GM19023 (cell line): ENCODE measurements around the gene TMEFF2.

Experiments used
- ATAC-seq: cut with Tn5 transposase; IDR thresholded peaks from one replicate; pipeline ENCODE4 v1.9.1; 2021; ENCODE audit warnings: mild to moderate bottlenecking, moderate library complexity; ENCODE audit not compliant: unreplicated experiment

Gene TMEFF2, protein sequence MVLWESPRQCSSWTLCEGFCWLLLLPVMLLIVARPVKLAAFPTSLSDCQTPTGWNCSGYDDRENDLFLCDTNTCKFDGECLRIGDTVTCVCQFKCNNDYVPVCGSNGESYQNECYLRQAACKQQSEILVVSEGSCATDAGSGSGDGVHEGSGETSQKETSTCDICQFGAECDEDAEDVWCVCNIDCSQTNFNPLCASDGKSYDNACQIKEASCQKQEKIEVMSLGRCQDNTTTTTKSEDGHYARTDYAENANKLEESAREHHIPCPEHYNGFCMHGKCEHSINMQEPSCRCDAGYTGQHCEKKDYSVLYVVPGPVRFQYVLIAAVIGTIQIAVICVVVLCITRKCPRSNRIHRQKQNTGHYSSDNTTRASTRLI

GRCh38 chr2:192194866-192195547 is at the start of gene TMEFF2:
Gene TMEFF2 (minus strand): TSS chr2:192194933. CDS start chr2:192194524, 409 bp downstream.
- ATAC-seq: peak; percentile 66

GRCh38 chr2:192243488-192243887 is 48.8 kb upstream of the TMEFF2 start:
- ATAC-seq: no peak

DNA sequence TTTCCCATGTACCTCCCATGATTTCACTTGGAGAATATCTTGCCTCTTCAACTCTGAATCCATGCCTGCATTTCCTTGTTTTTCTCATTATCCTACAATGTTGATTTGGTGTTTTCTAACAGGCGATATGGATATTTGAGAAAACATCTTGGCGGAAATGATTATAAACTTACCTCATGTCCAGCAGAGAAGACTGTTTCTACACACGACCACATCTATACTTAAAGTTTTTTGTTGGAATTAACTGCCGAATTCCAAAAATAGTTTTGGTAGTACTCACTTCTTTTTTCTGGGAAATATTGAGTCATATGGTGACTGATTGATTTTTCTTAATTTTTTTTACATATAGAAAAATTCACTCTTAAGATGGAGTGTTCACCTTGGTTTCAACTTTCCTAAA is 41.4 kb upstream of the TMEFF2 start:
- no peak for ATAC-seq

DNA sequence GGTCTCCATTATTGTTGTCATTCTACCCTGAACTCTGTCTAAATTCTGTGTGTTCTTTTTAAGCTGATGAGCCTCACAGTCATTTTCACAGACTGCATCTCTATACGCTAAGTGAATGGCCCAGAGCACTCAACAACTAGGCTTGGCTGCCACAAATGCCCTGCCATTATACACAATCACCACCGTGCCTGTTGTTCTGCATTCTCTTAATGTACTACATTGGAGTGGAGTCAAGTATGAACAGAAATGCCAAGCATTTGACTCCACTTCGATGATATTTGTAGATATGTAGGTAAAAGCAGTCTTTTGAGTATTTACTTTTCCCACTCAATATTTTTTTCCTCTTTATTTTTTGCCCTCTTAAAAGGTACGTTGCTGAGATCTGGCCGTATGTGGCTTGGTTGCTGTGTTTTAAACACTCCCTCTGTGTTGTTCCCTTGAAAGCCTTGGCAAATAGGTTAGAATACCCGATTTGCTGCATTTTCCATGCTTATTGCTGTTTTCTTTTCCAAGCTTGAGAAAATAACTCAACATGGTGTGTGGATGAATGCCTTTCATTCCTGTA is 36.2 kb upstream of the TMEFF2 start:
- ATAC-seq: no peak

DNA sequence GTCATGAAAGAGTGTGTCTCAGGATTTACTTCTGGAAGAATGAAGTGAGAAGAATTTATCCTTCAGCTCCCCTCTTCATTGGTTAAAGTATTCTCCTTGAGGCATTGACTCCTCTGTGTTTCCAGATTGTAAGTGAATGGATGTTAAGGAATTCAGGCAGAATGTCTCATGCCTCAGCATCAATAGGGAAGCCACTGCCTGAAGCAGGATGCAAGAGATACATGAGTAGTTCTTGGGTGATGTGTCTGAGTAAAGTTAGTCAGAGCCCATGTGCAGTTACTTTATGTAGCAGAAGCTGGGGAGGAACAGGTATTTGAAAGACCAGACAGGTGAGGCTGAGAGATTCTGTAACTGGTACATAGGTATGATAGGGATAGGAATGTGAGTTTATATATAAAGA is 34.0 kb upstream of the TMEFF2 start:
- ATAC-seq: no peak

GRCh38 chr2:192218970-192219369 is 24.2 kb upstream of the TMEFF2 start:
- ATAC-seq: no peak

DNA sequence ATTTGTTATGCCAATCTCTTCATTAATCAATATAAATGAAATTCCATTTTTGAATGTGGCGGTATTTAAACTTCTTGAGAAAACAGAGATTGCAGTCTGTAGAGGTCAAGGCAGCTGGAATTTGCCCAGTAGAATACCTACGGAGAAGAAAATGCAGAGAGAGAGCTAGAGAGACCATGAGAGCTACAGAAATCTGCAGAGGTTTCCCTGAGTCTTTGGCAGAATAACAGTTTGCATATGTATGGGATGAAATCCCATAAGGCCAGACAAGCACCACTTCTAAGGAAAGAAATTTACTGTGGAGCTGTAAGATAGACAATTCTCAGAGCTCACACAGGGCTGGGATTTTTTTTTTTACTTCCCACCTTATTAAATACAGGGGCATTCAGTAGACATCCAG is 23.6 kb upstream of the TMEFF2 start:
- no peak for ATAC-seq

- no peak for ATAC-seq
Measured at GRCh38 chr2:192216336-192216735, 21.6 kb upstream of the TMEFF2 start.

DNA sequence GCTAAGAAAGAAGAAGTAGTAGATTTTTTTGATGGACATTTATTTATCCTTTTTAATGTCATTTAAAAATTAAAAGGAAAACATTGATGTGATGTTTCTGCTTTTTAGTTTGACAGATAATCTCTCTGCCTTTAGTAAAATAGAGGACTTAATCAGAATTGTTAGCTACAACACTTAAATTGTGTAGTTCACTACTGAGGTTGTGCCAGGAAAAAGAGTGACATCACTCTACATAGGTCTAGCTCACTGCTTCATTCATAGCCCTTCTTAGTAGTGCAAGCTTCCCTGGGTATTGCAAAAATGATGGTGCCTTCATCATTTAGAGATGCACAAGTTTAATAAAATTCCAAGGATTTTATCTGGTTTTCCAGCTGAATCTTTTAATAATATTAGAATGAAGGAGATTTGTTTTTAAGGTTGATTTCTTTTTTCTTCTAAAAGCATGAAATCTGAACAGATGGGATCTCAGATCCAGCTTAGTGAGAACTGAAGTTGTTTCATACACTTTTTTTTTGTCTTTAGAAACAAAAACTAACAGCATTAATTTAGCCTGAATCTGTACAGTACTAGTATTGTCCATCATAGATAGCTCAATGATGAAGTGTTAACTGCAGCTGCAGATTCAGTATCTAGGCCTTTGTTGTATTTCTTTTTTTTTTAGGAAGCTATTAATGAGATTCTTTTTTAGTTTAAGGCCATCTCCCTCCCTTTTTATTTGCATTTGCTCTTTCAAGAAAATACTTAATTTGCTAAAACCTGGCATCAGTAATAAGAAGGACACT is 20.6 kb upstream of the TMEFF2 start:
- ATAC-seq: no peak

- ATAC-seq: no peak
Measured at GRCh38 chr2:192208848-192209247, 14.1 kb upstream of the TMEFF2 start.

DNA sequence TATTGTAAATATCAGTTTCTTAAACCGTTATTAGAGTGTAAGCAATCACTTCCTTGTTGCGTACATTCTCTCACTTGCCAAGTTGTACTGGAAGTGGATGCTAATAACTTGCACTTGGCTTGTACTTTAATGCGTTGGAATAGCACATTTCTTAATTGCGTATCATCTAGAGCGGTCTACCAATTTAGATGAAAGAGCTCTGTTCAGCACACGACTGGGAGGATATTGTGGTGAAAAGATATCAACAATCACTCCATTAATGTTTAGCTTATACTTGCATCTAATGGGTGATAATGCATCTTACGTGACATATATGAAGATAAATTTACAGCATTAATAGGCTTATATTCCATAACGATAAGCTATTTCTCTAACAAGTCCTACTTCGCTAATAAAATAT is 11.7 kb upstream of the TMEFF2 start:
- ATAC-seq: no peak

GRCh38 chr2:192203876-192204275 is 9.1 kb upstream of the TMEFF2 start:
- ATAC-seq: no peak

DNA sequence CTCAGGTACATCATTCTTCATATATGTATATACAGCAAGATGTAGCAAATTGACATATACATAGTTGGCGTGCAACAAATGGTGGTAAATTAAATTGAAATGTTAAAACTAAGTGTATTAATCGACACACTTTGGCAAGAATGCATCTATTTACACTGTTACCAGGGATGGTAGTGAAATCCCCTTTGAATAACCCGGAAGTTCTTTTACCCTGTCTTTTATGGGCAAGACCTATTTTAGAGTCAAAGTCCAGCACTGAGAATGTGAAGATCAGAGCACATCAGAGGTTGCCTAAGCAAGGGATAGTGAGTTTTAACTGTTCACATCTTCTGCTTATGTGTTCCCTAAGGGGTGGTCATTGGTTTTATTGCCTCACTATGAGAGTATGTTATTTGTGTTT is 7.6 kb upstream of the TMEFF2 start:
- no peak for ATAC-seq

GRCh38 chr2:192201116-192201515 is 6.4 kb upstream of the TMEFF2 start:
- ATAC-seq: no peak

DNA sequence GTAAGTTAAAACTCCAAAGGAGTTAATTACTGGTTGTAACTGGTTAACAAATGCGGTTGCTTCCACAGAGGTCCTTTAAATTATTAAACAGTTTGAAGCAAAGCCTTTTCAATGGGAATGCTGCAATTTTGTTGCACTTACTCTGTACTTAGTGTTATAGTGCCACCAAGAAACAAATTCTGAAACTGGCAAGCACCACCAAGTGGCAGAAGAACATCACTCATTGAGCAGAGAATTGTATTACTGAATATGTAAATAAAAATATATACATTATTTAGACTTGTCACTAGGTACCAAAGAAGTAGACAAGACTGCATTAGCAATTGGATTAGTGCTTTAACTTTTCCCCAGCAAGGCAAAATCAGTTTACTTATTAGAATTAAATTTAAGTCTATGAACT is 2.6 kb upstream of the TMEFF2 start:
- no peak for ATAC-seq

DNA sequence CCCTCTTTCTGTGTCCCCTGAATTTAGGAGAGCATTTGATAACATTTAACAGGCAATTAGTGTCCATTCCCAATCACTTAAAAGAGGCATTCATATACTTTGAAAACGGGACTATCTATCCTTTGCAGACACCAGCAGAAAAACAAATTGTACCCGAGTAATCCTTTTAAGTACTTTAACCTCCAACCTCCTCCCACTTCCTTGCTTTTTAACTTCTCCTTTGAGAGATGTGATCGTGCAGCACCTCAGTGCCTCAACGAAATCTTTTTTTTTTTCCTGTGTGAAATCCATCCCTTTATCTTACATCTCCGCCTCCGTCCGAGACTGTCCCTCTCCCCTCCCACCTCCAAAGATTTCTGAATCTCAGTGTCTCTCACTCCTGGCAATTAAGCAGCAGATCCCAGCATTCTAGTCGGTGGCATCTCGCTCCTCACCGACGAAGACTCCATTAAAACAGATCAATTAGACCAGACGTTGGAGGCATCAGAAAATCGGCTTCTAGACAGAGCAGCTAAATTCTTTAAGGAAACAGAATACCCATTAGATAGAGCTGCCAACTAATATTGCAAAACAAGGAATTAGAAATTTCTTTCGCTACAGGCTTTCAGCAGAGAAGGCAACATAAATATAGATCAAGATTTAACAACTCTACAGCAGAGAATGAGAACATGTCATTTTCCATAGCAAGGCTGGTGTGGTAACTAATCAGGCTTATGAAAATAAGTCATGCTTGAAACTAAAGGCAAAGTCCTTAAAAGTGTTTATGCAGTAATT is 1.9 kb upstream of the TMEFF2 start:
- no peak for ATAC-seq

GRCh38 chr2:192195548-192196418 is 1.1 kb upstream of the TMEFF2 start:
- ATAC-seq: peak; percentile 17

DNA sequence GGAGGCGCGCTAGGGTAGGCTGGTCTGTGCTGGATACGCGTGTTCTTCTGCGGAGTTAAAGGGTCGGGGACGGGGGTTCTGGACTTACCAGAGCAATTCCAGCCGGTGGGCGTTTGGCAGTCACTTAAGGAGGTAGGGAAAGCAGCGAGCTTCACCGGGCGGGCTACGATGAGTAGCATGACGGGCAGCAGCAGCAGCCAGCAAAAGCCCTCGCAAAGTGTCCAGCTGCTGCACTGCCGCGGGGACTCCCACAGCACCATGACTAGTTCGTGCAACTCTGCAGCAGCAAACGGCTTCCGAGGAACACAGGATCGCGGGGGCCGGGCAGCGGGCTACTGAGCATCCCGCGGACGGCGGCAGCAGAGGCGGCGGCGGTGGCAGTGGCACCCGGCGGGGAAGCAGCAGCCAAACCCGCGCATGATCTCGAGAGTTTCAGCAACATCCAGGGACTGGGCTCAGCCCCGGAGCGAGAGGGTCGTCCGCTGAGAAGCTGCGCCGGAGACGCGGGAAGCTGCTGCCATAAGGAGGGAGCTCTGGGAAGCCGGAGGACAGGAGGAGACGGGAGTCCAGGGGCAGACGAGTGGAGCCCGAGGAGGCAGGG is 368 bp downstream of the TMEFF2 start:
- peak; percentile 28 for ATAC-seq

DNA sequence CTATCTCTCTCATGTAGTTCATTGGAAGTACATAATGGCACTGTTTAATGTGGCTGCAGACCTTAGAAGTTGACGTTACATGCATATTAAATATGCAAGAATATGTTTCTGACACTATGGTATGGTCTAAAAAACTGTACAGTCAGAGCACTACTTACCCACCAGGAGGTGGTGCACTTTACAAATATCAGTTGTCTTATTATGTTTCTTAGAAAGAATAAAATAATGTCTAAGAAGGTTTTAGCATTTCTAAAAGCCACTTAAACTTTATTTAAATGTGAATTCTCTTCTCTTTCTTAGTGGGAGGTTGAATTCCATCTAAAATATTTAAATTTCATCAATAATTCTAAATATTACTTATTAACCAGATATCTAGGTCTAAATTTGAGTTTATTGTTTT is 4.3 kb downstream of the TMEFF2 start:
- no peak for ATAC-seq
